Measurements from ENCODE around the gene TRIAP1. TPM values are rescaled to one million over a fixed set of nuclear protein-coding genes. Genes with fewer than 3 reads are reported as not detected.

TRIAP1 gene
- total and polyA plus RNA-seq, 9 donors, result 8.1 to 18.5 (median 13.4) TPM

DNA sequence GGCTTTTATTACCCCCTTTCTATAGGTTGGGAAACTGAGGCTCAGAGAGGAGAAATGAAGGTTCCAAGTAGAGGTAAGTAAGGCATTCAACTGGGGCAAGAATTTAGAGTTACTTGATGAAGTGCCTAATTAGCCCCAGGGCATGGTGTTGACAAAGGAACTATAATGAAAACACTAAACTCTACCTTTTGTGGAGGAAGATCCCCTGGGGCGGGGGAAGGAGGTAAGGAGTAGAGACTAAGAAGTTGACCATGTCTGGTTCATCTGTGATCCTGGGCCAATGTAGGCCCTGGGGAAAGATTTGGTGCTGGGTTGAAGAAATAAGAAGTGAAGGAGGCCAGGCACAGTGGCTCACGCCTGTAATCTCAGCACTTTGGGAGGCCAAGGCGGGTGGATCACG lies 24.5 kb downstream of the TRIAP1 start:
- intact Hi-C loops (cut with DNase I), result loop anchor here in 1 of 4 donors (5.0 kb wide), 1 partner anchor 64 kb away; no protein-coding TSS in a partner anchor
- Histone ChIP-seq H3K4me1 (ENCODE audit: insufficient read depth) (no peaks in the 10 kb centered on the region), H3K9me3 (no peaks in the 10 kb centered on the region), H3K4me3 (no peak overlapping the region), H3K27ac (no peak overlapping the region), H3K27me3 (no peaks in the 10 kb centered on the region), H3K36me3 (no peaks in the 10 kb centered on the region)
- DNase-seq, result no peak
- 77 to 86% (median 85%) methylated on average over 4 of the region's 4 CpGs for WGBS, 3 donors
- TF ChIP-seq POLR2A (IDR thresholded peaks at IDR 0.05) (no peak), EP300 (IDR thresholded peaks at IDR 0.05) (no peak)
- TF ChIP-seq, protein P1, sequence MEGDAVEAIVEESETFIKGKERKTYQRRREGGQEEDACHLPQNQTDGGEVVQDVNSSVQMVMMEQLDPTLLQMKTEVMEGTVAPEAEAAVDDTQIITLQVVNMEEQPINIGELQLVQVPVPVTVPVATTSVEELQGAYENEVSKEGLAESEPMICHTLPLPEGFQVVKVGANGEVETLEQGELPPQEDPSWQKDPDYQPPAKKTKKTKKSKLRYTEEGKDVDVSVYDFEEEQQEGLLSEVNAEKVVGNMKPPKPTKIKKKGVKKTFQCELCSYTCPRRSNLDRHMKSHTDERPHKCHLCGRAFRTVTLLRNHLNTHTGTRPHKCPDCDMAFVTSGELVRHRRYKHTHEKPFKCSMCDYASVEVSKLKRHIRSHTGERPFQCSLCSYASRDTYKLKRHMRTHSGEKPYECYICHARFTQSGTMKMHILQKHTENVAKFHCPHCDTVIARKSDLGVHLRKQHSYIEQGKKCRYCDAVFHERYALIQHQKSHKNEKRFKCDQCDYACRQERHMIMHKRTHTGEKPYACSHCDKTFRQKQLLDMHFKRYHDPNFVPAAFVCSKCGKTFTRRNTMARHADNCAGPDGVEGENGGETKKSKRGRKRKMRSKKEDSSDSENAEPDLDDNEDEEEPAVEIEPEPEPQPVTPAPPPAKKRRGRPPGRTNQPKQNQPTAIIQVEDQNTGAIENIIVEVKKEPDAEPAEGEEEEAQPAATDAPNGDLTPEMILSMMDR (IDR thresholded peaks at IDR 0.05), result no peak

DNA sequence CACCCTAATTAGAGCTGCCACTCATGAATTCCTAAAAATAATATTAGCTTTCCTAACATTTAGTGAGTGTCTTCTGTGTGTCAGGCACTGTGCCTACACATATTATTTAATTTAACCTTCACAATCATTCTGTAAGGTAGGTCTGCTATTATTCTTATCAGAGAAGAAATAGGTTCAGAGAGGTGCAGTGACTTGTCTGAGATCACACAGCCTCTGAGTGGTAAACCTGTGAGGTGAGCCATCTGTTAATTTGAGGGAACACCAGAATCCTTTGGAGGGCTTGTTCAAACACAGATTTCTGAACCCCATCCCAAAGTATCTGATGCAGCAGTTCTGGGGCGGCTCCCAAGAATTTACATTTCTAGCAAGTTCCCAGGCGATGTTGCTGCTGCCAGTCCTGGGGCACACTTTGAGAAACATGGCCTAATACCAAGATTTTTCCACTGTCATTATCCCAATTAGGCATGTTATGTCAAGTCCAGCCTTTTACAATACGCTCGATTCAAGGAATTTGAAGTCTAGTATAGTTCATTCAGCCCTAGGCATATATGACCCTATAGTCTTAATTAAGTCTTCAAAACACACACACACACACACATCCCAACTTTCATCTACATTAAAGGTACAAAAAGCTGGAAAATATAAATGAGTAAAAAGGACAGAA lies 28.1 kb downstream of the TRIAP1 start:
- H3K36me3 ChIP-seq, result no peaks in the 10 kb centered on the region
- intact Hi-C loops (cut with DNase I), result loop anchor here in 1 of 4 donors (10.0 kb wide), 1 partner anchor 53 kb away; the partner anchor contains the start of gene MSI1
- no peaks in the 10 kb centered on the region for H3K27me3 ChIP-seq
- 85 to 89% (median 85%) methylated on average over 4 of the region's 4 CpGs for WGBS, 3 donors
- H3K4me1 ChIP-seq (ENCODE audit: insufficient read depth), result no peaks in the 10 kb centered on the region
- DNase-seq, result no peak
- no peak overlapping the region for H3K4me3 ChIP-seq
- TF ChIP-seq EP300 (IDR thresholded peaks at IDR 0.05) (no peak), POLR2A (IDR thresholded peaks at IDR 0.05) (no peak)
- TF ChIP-seq, protein P1 (IDR thresholded peaks at IDR 0.05), result no peak
- H3K27ac ChIP-seq, result no peak overlapping the region
- no peaks in the 10 kb centered on the region for H3K9me3 ChIP-seq

DNA sequence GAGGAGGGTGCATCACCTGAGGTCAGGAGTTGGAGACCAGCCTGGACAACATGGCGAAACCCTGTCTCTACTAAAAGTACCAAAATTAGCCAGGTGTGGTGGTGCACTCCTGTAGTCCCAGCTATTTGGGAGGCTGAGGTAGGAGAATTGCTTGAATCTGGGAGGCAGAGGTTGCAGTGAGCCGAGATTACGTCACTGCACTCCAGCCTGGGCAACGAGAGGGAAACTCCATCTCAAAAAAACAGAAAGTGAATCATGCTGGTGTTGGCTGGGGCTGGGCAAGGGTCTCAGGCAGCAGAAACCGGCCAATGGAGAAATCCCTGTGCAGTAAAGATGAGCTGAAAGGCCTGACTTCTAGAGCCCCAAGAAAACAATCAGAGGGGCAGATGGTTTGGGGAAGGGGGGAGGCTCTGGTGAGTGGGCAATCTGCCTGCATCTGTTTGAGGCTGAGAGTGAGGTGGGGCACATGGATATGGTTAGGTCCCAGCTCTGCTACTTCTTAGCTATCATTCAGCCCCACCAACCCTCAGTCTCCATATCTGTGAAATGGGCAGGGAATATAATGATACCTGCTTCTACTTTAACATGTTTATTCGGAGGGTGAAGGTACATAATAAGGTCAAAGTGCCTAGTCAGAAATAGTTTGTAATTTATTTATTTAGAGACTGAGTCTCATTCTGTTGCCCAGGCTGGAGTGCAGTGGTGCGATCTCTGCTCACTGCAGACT lies 29.5 kb downstream of the TRIAP1 start:
- TF ChIP-seq, protein P1 (IDR thresholded peaks at IDR 0.05), result no peak
- TF ChIP-seq EP300 (IDR thresholded peaks at IDR 0.05) (no peak), POLR2A (IDR thresholded peaks at IDR 0.05) (no peak)
- no peaks in the 10 kb centered on the region for H3K27me3 ChIP-seq
- H3K27ac ChIP-seq, result no peak overlapping the region
- H3K36me3 ChIP-seq, result no peaks in the 10 kb centered on the region
- no peak for DNase-seq
- H3K4me3 ChIP-seq, result no peak overlapping the region
- intact Hi-C loops (cut with DNase I), result loop anchor here in 1 of 4 donors (10.0 kb wide), 1 partner anchor 52 kb away; the partner anchor contains the start of gene MSI1
- no peaks in the 10 kb centered on the region for H3K9me3 ChIP-seq
- H3K4me1 ChIP-seq (ENCODE audit: insufficient read depth), result no peaks in the 10 kb centered on the region
- 75 to 77% (median 75%) methylated on average over 7 of the region's 7 CpGs for WGBS, 3 donors

DNA sequence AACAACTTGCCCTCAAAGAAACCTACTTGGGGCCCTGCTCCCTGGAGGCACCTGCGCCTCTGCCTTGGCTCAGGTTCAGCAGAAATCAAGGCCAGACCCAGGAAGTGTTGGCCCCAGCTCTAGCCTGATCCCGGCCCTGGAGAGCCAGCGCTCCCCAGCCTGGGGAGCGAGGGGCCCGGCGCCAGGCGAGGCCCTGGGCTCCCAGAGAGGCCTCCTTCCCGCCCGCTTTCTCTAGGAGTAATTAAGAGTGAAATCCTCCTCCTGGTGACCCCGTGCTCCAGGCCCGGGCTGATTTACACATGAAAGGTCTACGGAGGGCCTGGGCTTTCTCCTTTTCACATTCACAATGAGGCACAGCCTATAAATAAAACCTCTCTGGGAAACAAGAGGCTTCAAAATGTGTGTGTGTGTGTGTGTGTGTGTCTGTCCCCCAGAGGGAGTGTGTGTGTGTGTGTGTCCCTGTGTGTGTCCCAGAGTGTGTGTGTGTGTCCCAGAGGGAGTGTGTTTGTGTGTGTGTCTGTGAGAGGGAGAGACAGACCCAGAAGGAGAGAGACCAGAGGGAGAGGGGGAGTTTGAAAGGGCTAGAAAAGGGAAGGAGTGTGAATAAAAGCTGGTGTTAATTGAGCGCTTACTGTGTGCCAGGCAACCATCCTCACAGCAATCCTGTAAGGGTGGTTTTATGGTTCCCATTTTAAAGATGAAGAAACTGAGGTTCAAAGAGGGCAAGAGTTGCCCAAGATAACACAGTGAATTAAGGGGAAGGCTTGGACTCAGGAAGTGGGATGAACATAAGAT lies 32.1 kb downstream of the TRIAP1 start:
- Histone ChIP-seq H3K4me3 (no peak overlapping the region), H3K27ac (no peak overlapping the region), H3K27me3 (no peaks in the 10 kb centered on the region), H3K4me1 (ENCODE audit: insufficient read depth) (no peaks in the 10 kb centered on the region), H3K9me3 (no peaks in the 10 kb centered on the region), H3K36me3 (no peaks in the 10 kb centered on the region)
- WGBS, 3 donors, result 20 to 35% (median 26%) methylated on average over 12 to 13 of the region's 13 CpGs
- intact Hi-C loops (cut with DNase I), result loop anchor here in 1 of 4 donors (10.0 kb wide), 1 partner anchor 49 kb away; the partner anchor contains the start of gene MSI1
- no peak for TF ChIP-seq EP300 (IDR thresholded peaks at IDR 0.05)
- no peak for TF ChIP-seq POLR2A (IDR thresholded peaks at IDR 0.05)
- TF ChIP-seq, protein P1 (IDR thresholded peaks at IDR 0.05), result no peak
- no peak for DNase-seq
